ENCODE results near the gene PPME1. TPM values are rescaled to one million over a fixed set of nuclear protein-coding genes. Genes with fewer than 3 reads are reported as not detected.

PPME1 gene
- total RNA-seq, 4 donors from 2014 or later = 32.3 to 55.3 (median 38.8) TPM

DNA sequence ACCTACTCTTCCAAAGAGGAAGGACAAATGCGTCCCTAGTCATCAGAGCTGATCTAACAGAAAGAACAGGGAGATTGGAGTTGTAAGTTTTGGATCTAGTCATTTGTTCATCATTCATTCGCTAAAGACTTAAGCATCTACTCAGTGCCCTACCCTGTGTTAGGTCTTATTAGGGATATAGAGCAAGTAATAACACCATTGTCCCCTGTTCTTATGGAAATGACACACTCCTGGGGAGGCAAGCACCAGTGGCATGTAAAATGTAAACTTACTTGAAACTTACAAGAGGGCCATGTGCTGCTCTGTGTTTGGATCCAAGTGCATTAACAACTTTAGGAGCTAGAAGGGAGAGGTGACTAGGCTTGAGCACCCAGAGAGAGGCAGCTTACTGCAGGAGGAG is 78.4 kb downstream of the PPME1 start:
- TF ChIP-seq, protein P1, sequence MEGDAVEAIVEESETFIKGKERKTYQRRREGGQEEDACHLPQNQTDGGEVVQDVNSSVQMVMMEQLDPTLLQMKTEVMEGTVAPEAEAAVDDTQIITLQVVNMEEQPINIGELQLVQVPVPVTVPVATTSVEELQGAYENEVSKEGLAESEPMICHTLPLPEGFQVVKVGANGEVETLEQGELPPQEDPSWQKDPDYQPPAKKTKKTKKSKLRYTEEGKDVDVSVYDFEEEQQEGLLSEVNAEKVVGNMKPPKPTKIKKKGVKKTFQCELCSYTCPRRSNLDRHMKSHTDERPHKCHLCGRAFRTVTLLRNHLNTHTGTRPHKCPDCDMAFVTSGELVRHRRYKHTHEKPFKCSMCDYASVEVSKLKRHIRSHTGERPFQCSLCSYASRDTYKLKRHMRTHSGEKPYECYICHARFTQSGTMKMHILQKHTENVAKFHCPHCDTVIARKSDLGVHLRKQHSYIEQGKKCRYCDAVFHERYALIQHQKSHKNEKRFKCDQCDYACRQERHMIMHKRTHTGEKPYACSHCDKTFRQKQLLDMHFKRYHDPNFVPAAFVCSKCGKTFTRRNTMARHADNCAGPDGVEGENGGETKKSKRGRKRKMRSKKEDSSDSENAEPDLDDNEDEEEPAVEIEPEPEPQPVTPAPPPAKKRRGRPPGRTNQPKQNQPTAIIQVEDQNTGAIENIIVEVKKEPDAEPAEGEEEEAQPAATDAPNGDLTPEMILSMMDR (IDR thresholded peaks at IDR 0.05) = no peak
- no peak for TF ChIP-seq POLR2A (IDR thresholded peaks at IDR 0.05)
- intact Hi-C loops (cut with DNase I) = no loop called here

DNA sequence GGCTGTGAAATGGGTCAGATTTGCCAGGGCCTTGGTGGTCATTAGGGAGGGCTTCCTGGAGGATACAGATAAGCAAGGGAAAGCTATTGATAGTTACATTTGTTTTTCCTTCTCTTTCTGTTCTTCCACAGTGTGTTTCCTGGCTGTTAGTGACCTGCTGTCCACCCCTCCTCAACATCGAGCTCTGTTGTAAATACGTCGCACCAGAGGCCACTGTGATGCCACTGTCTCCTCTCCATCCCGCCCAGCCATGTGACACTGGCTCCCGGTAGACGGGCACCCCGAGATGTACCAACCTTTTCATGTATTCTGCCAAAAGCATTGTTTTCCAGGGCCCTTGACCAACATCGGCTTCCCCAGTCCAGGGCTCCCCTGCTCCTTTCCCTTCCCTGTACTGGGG is 82.3 kb downstream of the PPME1 start:
- Histone ChIP-seq H3K4me1 (peaks cover 9 to 19% of the 10 kb centered on the region in 2 donors), H3K27ac (no peak overlapping the region), H3K9me3 (no peaks in the 10 kb centered on the region), H3K27me3 (no peaks in the 10 kb centered on the region), H3K4me3 (replicated peaks in 1 of 3) (no peak overlapping the region), H3K36me3 (peaks cover 17 to 34% of the 10 kb centered on the region in 2 donors)
- 85 to 91% methylated on average over 8 of the region's 8 CpGs for WGBS, 2 donors
- no peak for TF ChIP-seq POLR2A (IDR thresholded peaks at IDR 0.05)
- TF ChIP-seq, protein P1 (IDR thresholded peaks at IDR 0.05) = no peak
- intact Hi-C loops (cut with DNase I) = loop anchor here (10.0 kb wide), 2 partner anchors 131 to 321 kb away; no protein-coding TSS in a partner anchor
- DNase-seq = no peak

More for the DNA sequence above, 78.4 kb downstream of the PPME1 start:
- WGBS, 2 donors = 92 to 100% methylated on average over 2 of the region's 2 CpGs
- Histone ChIP-seq H3K36me3 (peaks cover 20 to 33% of the 10 kb centered on the region in 2 donors), H3K27me3 (no peaks in the 10 kb centered on the region), H3K4me1 (no peaks in the 10 kb centered on the region), H3K4me3 (replicated peaks in 1 of 3) (no peak overlapping the region), H3K9me3 (no peaks in the 10 kb centered on the region), H3K27ac (no peak overlapping the region)
- no peak for DNase-seq

GRCh38 chr11:74255741-74256375 is 84.8 kb downstream of the PPME1 start:
- peak; percentile 65 to 70 for DNase-seq
- intact Hi-C loops (cut with DNase I) = loop anchor here (2.0 to 10.0 kb wide), 3 partner anchors 129 to 319 kb away; no protein-coding TSS in a partner anchor
- no peaks in the 10 kb centered on the region for H3K9me3 ChIP-seq
- no peak overlapping the region for H3K27ac ChIP-seq
- H3K4me1 ChIP-seq = peaks cover 16 to 31% of the 10 kb centered on the region in 2 donors
- no peak overlapping the region for H3K4me3 ChIP-seq (replicated peaks in 1 of 3)
- TF ChIP-seq POLR2A (IDR thresholded peaks at IDR 0.05) = no peak
- TF ChIP-seq, protein P1 (IDR thresholded peaks at IDR 0.05) = peak; percentile 83 to 92 (median 88)
- H3K27me3 ChIP-seq = no peaks in the 10 kb centered on the region
- WGBS, 2 donors = 42 to 49% methylated on average over 5 of the region's 5 CpGs
- peaks cover 16 to 28% of the 10 kb centered on the region in 2 donors for H3K36me3 ChIP-seq

DNA sequence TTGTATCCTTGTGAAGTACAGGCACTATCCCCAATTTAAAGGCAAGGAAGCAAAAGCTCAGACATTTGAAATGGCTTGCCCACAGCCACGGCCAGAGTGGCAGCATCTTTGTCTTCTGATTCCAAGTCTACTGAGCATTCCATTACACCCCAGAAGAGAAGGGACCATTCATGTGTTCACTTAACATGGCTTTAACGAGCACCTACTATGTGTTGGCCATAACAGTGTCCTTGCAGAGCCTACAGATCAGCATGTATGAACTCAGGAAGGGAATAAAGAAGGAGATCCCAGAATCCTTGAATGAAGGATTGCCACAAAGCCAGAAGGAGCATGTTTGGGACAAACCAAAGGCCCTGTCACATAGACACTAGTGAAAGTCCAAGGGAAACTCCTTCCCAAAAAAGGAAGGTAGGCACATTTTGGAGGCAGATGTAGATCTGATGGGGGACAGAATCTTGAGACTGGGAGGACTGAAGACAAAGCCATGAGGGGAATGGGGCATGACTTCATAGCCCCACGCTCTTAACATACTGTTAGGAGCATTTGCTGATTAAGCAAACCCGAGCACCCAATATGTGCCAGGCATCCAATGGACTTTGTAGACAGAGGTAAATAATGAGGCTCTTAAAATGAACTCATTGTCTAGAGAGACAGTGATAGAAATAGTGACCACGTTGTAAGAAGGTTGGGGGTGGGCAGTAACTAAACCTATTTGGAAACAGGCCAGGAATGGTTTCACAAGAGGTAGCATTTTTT is 85.5 kb downstream of the PPME1 start:
- Histone ChIP-seq H3K4me3 (replicated peaks in 1 of 3) (no peak overlapping the region), H3K9me3 (no peaks in the 10 kb centered on the region), H3K27me3 (no peaks in the 10 kb centered on the region), H3K4me1 (peaks cover 16 to 31% of the 10 kb centered on the region in 2 donors), H3K27ac (peak overlapping the region in 1 of 3 donors; percentile 74), H3K36me3 (peaks cover 11 to 21% of the 10 kb centered on the region in 2 donors)
- intact Hi-C loops (cut with DNase I) = loop anchor here (10.0 kb wide), 2 partner anchors 128 to 318 kb away; no protein-coding TSS in a partner anchor
- DNase-seq = no peak
- TF ChIP-seq, protein P1 (IDR thresholded peaks at IDR 0.05) = no peak
- no peak for TF ChIP-seq POLR2A (IDR thresholded peaks at IDR 0.05)
- 85 to 88% methylated on average over 5 of the region's 5 CpGs for WGBS, 2 donors
